GM12892 (cell line): Measurements from ENCODE around the gene PARD3.

ENCODE experiments used
- POLR2A ChIP-seq: IDR thresholded peaks from 2 replicates; pipeline ENCODE4 v1.6.1; 2011; ENCODE audit warnings: low read depth, low read length, control low read depth
- POLR2AphosphoS5 ChIP-seq: IDR thresholded peaks from 2 replicates; pipeline ENCODE4 v1.6.1; 2011; ENCODE audit warnings: low read depth, low read length, control low read depth

DNA sequence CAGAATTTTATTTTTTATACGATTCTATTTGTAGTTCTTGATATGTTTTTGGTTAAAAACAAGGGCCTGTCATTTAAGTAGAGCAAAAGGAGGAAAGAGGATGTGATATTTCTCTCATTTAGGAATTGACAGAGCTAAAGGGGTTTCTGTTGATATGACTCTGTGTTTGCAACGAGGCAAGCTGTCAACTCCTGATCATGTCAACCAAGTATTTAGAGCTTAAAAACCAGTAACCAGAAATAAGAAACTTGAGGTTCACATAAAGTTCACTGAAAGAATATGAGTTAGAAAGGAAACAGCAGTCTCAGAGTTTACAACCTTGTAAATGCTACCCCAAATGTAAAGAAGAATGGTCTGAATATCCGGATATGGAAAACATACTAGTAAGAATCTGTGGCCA, 434.2 kb downstream of the PARD3 start:
- TF ChIP-seq POLR2A = no peak
- TF ChIP-seq POLR2AphosphoS5 = no peak
